GM10266 (cell line): ENCODE data around the gene SGCB.
A peak's percentile ranks its signal among the peaks of the same experiment; 100 is the strongest.

Source experiments
- DNase-seq: peaks from one replicate; pipeline ENCODE4 v3.0.0; 2012; ENCODE audit errors: extremely low spot score
- TF ChIP-seq, protein P1 (sequence below): IDR thresholded peaks from 2 replicates; pipeline ENCODE4 v1.5.1; 2012; ENCODE audit warnings: mild to moderate bottlenecking, low read depth; ENCODE audit not compliant: control insufficient read depth, insufficient read depth; ENCODE audit errors: missing control alignments

SGCB gene

DNA sequence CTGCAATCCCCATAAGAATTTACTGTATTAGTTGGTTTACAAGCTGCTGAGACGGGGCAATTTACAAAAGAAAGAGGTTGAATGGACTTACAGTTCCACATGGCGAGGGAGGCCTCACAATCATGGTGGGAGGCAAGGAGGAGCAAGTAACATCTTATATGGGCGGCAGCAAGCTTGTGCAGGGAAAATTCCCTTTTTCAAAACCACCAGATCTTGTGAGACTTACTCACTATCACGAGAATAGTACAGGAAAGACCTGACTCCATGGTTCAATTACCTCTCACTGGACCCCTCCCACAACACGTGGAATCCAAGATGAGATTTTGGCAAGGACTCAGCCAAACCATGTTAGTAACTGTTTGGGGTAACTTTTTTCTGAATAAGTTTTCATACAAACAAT lies 11.2 kb upstream of the SGCB start:
- no peak for DNase-seq
- TF ChIP-seq, protein P1, sequence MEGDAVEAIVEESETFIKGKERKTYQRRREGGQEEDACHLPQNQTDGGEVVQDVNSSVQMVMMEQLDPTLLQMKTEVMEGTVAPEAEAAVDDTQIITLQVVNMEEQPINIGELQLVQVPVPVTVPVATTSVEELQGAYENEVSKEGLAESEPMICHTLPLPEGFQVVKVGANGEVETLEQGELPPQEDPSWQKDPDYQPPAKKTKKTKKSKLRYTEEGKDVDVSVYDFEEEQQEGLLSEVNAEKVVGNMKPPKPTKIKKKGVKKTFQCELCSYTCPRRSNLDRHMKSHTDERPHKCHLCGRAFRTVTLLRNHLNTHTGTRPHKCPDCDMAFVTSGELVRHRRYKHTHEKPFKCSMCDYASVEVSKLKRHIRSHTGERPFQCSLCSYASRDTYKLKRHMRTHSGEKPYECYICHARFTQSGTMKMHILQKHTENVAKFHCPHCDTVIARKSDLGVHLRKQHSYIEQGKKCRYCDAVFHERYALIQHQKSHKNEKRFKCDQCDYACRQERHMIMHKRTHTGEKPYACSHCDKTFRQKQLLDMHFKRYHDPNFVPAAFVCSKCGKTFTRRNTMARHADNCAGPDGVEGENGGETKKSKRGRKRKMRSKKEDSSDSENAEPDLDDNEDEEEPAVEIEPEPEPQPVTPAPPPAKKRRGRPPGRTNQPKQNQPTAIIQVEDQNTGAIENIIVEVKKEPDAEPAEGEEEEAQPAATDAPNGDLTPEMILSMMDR, result no peak

DNA sequence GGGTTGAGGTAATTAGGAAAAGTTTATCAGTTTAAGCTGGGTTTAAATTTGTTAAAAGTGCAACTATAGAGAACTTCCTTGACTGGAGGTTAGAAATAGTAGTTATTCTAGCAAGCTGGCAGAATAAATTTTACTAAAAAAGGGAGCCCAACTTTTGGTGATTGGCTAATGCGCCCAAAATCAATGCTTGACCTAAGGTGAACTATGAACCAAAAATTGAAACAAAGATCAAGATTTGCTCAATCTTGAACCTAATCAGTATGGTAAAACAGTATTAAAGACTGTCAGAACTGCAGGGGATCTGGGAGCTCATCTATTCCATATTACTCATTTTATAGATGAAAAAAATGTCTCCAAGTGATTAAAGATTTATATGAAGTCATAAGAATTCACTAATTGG lies 6.9 kb upstream of the SGCB start:
- TF ChIP-seq, protein P1, result no peak
- DNase-seq, result no peak

DNA sequence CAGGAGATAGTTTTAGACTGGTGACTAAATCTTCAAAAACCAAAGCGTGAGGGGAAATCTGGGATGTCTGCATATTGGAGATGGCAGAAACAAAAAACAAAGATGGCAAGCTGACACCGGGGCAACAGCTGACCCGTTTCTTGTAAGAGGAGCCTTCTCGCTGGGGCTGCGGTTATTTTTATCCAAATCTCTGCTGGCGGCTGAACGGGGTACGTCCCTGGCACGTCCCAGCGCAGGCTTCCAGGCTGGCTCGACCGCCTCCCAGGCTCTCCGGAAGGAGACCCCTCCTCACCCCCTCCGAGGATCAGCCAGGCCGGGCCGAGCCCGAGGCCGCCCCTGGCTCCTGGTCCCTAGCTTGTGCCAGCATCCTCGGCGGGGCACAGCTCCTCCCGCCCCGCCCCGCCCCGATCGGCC lies 403 bp downstream of the SGCB start:
- DNase-seq, result peak; percentile 54
- TF ChIP-seq, protein P1, result no peak

DNA sequence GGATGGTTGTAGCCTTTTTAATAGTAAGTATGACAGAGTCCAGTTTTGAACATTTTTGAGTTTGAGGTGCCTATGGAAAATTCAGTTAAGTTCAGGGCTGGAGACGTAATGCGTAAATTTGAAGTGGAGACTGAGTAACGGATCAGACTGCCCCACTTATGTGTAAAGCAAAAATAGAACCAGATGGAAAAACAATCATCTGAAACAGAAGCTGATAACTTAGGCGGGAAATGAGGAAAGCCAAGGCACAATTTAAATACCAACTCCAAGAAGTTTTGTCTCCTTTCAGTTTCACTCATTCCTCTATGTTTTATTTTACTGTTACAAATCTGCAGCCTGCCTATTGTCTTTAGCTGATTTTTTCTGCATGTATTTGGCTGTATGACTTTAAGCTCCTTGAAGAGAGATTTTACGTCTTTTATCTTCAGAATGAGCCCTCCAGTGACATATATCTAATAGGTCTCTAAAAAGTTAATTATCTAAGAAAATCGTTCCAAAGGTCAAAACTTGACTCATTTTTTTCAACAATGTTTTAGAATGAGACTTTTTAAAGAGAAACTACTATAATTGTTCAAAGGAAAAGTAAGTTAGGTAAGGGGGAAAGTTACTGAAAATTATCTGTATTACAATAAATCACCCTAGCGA lies 1.1 kb downstream of the SGCB start:
- no peak for DNase-seq

DNA sequence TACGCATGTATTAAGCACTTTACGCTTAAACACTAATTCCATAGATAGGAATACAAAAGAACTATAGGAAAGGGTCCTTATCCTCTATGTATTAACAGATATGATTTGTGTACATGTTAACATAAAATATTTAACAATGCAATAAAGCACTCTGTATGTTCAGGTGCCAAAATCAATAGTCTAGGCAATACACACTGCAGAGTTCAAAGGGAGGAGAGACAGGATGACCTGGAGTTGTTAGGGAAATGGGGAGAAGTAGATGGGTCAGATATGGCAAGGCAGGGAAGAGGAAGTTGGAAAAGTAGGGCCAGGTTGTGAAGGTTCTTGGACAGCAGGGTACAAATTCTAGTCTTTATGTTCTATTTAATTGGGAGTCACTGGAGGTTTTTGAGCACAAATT lies 2.9 kb downstream of the SGCB start:
- TF ChIP-seq, protein P1, result no peak
- DNase-seq, result no peak

More for the DNA sequence above, 1.1 kb downstream of the SGCB start:
- TF ChIP-seq, protein P1, result no peak

DNA sequence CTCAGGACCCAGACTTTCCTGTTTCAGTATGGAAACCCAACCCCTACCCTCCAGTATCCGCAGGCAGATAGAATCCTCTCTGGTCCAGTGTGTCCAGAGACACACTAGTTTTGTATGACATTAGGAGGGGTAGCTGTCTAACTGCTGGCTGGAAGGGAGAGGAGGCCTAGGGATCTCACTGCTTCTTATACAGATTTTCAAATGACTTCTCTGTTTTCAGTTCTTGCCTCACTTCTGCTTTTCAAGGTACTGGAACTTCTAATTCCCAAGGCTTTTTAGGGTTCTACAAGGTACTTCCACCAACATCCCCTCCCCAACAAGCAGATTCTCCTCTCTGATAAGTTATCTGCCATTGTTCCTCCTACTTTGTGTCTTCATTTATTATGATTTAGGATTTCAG lies 6.1 kb downstream of the SGCB start:
- TF ChIP-seq, protein P1, result no peak

DNA sequence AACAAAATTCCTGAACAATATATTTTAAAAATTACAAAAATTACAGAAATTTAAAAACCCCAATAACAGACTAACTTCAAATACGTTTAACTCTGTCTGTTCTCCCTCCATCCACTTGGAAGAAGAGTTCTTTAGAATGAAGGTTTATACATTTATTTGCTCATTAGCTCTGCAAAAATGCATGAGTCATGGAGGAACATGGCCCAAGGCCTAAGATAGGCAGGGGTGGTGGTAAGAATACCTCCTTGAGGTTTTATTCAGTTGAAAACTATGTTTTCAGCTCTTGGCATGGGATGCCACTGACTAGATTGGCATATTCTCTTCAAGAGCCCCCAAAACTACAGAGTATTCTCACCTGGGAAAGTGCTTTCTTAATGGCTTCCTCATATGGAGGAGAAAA lies 9.1 kb downstream of the SGCB start:
- TF ChIP-seq, protein P1, result no peak
- no peak for DNase-seq

More for the DNA sequence above, 6.1 kb downstream of the SGCB start:
- DNase-seq, result no peak
